ENCODE data around the gene CALHM3. TPM values are rescaled to one million over a fixed set of nuclear protein-coding genes. Genes with fewer than 3 reads are reported as not detected.

CALHM3 gene
- total and polyA plus RNA-seq, 2 donors from 2014 or later = not detected

GRCh38 chr10:103502849-103503660 is 24.0 kb upstream of the CALHM3 start:
- Histone ChIP-seq H3K27me3 (ENCODE audit: control insufficient read depth, insufficient read depth, low read length) (peaks cover 3% of the 10 kb centered on the region), H3K9me3 (ENCODE audit: control insufficient read depth in 2 of 3, insufficient read depth in 1 of 3, low read length in 3 of 3) (no peaks in the 10 kb centered on the region), H3K4me1 (ENCODE audit: control insufficient read depth in 2 of 3, insufficient read depth in 2 of 3, low read depth in 1 of 3, low read length in 3 of 3) (no peaks in the 10 kb centered on the region), H3K9ac (ENCODE audit: low read length in 3 of 3) (no peak overlapping the region), H3K4me3 (ENCODE audit: low read length in 3 of 3) (no peak overlapping the region), H3K27ac (ENCODE audit: low read depth in 2 of 2, low read length in 2 of 2) (no peak overlapping the region), H3K36me3 (ENCODE audit: control insufficient read depth in 2 of 3, insufficient read depth in 3 of 3, low read length in 3 of 3) (no peaks in the 10 kb centered on the region)
- FAIRE-seq = no peak
- intact Hi-C loops (cut with DNase I) = no loop called here
- no peak for TF ChIP-seq CTCF (IDR thresholded peaks at IDR 0.05; ENCODE audit: borderline replicate concordance, extremely low read depth, insufficient read depth)
- peak in 1 of 5 donors; percentile 45 for DNase-seq

- no peak overlapping the region for H3K4me3 ChIP-seq (ENCODE audit: low read length in 3 of 3)
- peaks cover 3% of the 10 kb centered on the region for H3K27me3 ChIP-seq (ENCODE audit: control insufficient read depth, insufficient read depth, low read length)
- H3K27ac ChIP-seq (ENCODE audit: low read depth in 2 of 2, low read length in 2 of 2) = no peak overlapping the region
- FAIRE-seq = no peak
- DNase-seq = peak in 2 of 5 donors; percentile 8 to 20
- intact Hi-C loops (cut with DNase I) = no loop called here
- H3K9ac ChIP-seq (ENCODE audit: low read length in 3 of 3) = no peak overlapping the region
- H3K36me3 ChIP-seq (ENCODE audit: control insufficient read depth in 2 of 3, insufficient read depth in 3 of 3, low read length in 3 of 3) = no peaks in the 10 kb centered on the region
- no peaks in the 10 kb centered on the region for H3K4me1 ChIP-seq (ENCODE audit: control insufficient read depth in 2 of 3, insufficient read depth in 2 of 3, low read depth in 1 of 3, low read length in 3 of 3)
- no peaks in the 10 kb centered on the region for H3K9me3 ChIP-seq (ENCODE audit: control insufficient read depth in 2 of 3, insufficient read depth in 1 of 3, low read length in 3 of 3)
- TF ChIP-seq CTCF (IDR thresholded peaks at IDR 0.05; ENCODE audit: borderline replicate concordance, extremely low read depth, insufficient read depth) = no peak
Measured at GRCh38 chr10:103501186-103501585, 22.1 kb upstream of the CALHM3 start.

GRCh38 chr10:103500481-103500880 is 21.4 kb upstream of the CALHM3 start:
- Histone ChIP-seq H3K9me3 (ENCODE audit: control insufficient read depth in 2 of 3, insufficient read depth in 1 of 3, low read length in 3 of 3) (no peaks in the 10 kb centered on the region), H3K27me3 (ENCODE audit: control insufficient read depth, insufficient read depth, low read length) (peaks cover 3% of the 10 kb centered on the region), H3K27ac (ENCODE audit: low read depth in 2 of 2, low read length in 2 of 2) (no peak overlapping the region), H3K36me3 (ENCODE audit: control insufficient read depth in 2 of 3, insufficient read depth in 3 of 3, low read length in 3 of 3) (no peaks in the 10 kb centered on the region), H3K4me1 (ENCODE audit: control insufficient read depth in 2 of 3, insufficient read depth in 2 of 3, low read depth in 1 of 3, low read length in 3 of 3) (no peaks in the 10 kb centered on the region), H3K4me3 (ENCODE audit: low read length in 3 of 3) (no peak overlapping the region), H3K9ac (ENCODE audit: low read length in 3 of 3) (no peak overlapping the region)
- FAIRE-seq (no peak), DNase-seq (peak in 1 of 5 donors; percentile 25)
- intact Hi-C loops (cut with DNase I) = no loop called here
- TF ChIP-seq CTCF (IDR thresholded peaks at IDR 0.05; ENCODE audit: borderline replicate concordance, extremely low read depth, insufficient read depth) = no peak

Data from kidney (tissue), 14 donors.